NK-92 (cell line): ENCODE measurements around the gene CD244.
"Not testable (repeated sequence)": the region's sequence is repeated elsewhere in the genome, so short reads cannot be mapped to it uniquely, and the experiment has no call there.

ENCODE experiments used
- DNase-seq: peaks from one replicate; lab custom pipeline; 2025; ENCODE audit not compliant: unreplicated experiment; lab: John Stamatoyannopoulos, UW

The CD244 gene

DNA sequence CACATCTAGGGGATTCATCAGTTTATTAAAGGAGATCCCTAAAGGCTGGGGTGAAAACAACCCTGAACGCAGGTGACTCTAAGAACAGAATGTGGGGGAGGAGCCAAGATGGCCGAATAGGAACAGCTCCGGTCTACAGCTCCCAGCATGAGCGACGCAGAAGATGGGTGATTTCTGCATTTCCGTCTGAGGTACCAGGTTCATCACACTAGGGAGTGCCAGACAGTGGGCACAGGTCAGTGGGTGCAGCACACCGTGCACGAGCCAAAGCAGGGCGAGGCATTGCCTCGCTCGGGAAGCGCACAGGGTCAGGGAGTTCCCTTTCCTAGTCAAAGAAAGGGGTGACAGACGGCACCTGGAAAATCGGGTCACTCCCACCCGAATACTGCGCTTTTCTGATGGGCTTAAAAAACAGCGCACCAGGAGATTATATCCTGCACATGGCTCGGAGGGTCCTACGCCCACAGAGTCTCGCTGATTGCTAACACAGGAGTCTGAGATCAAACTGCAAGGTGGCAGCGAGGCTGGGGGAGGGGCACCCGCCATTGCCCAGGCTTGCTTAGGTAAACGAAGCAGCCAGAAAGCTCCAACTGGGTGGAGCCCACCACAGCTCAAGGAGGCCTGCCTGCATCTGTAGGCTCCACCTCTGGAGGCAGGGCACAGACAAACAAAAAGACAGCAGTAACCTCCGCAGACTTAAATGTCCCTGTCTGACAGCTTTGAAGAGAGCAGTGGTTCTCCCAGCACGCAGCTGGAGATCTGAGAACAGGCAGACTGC, 79.5 kb downstream of the CD244 start:
- DNase-seq = not testable (repeated sequence)

GRCh38 chr1:160781914-160782689, 80.6 kb downstream of the CD244 start:
- no peak for DNase-seq

- DNase-seq = no peak
Measured at GRCh38 chr1:160781186-160781766, 81.4 kb downstream of the CD244 start.

DNA sequence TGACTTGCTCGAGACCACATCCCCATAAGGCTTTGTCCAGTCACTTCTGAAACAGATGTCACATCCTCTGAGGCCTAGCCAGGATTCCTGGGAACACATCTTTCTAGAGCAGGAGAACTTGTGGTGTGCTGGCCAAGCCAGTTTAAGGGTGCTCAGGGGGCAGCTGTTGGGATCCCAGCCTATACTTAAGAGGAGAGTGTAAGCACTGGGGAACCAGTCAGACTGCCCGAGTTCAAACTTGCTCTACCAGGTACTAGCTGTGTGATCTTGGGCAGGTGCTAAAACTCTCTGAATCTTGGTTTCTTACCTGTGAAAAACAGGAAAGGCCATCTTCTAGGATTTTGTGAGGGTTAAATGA, 82.3 kb downstream of the CD244 start:
- DNase-seq = no peak
